M059J (cell line): Measurements from ENCODE around the gene GAL3ST1. TPM values are rescaled to one million over a fixed set of nuclear protein-coding genes. Genes with fewer than 3 reads are reported as not detected.
"Not testable (repeated sequence)": the region's sequence is repeated elsewhere in the genome, so short reads cannot be mapped to it uniquely, and the experiment has no call there.

ENCODE experiments used
- DNase-seq: peaks from one replicate; pipeline ENCODE4 v3.0.0-alpha.2; 2012; ENCODE audit warnings: low read depth
- total RNA-seq: library from RNA; depleted of rRNA; stranded (reverse); fragments of >200 nt; shearing (Covaris generic); gene quantifications from 2 replicates; pipeline ENCODE4 v1.2.3, GENCODE V29; 2014

Gene GAL3ST1
- total RNA-seq, 1 experiment from 2014 or later, result not detected

DNA sequence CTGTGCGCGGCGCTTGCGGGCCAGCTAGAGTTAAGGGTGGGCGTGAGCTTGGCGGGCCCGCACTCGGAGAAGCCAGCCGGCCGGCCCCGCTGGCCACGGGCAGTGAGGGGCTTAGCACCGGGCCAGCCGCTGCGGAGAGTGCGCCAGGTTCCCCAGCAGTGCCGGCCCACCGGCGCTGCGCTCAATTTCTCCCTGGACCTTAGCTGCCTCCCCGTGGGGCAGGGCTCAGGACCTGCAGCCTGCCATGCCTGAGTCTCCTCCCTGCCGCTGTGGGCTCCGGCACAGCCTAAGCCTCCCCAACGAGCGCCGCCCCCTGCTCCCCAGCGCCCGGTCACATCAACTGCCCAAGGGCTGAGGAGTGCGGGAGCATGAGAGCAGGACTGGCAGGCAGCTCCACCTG is 22.4 kb upstream of the GAL3ST1 start:
- no peak for DNase-seq

DNA sequence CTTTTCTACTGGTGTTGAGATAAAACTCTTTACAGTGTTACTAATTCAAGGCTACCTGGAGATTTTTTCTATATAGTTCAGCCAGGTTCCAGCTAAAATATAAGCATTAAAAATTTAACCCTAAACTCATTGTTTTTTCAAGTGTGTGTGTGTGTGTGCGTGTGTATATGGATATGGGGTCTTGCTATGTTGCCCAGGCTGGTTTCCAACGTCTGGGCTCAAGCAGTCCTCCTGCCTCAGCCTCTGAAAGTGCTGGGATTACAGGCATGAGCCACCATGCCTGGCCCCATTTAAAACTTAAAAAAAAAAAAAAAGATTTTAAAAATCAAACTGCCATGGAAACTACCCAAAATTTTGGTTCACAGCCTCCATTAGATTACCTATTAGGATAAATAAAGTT is 21.7 kb upstream of the GAL3ST1 start:
- no peak for DNase-seq

DNA sequence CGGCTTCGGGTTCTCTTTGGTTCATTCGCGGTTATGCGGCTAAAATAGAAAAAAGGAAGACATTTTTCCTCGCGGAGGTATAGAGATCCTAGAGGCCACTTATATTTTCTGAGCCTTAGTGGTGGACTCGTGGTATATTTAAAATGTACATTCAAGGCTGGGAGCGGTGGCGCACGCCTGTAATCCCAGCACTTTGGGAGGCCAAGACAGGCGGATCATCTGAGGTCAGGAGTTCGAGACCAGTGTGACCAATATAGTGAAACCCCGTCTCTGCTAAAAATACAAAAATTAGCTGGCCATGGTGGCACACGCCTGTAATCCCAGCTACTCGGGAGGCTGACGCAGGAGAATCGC is 17.9 kb upstream of the GAL3ST1 start:
- not testable (repeated sequence) for DNase-seq

DNA sequence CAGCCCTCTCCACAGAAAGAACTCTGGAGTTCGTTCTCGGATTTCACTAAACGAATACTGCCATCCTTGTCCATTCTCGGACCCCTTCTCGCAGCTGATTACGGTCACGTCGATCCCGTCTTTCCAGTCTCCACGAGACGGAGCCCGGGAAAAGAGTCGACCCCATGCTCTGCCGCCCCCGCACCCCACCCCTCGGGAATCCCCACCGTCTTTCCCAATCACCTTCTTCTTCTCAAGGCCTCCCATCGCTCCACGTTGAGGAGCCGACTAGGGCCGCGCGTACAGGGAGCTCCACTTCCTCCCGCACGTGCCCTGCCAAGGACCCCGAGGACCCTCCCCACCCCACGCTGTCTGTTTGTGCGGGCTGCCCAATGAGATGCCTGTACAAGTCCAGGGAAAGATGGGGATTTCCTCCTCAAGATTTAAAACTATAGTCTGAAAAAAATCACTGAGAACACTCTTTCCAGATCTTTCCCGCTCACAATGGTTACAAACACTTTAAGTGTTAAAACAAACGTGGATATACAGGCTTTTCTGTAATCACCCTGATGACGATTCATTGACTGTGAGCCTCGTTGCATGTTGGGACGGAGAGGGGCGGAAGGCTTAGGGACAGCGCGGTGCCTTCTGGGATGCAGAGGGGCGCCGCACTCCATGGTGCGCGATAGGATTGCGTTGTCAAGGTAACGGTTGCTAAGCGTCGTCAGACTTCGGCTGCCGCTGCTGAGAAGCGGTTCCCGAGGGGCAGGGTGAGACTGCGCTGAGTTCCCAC is 17.3 kb upstream of the GAL3ST1 start, which contains the start of gene PES1:
PES1 (minus strand) TSS at position 323 of the 772 bp plus-strand sequence; CDS start at position 246, 77 bp downstream.
- DNase-seq, result peak; percentile 95

DNA sequence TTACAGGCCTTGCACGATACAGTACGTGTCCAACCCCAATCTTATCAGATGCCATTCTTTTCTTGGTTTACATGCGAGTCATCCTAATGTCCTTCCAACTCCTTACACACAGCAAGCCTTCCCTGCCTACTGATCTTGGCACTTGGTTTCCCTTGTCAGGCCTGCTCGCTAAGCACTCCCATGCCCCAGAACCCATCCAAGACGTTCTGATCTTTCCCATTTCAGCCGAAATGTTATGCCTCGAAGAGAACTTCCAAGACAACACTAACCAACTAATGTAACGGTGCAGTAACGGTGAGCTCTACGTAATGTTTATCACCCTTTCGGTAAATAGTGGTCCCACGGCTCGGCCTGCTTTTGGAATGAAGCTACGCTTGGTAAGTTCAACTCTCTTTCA is 16.7 kb upstream of the GAL3ST1 start:
- peak; percentile 19 for DNase-seq

DNA sequence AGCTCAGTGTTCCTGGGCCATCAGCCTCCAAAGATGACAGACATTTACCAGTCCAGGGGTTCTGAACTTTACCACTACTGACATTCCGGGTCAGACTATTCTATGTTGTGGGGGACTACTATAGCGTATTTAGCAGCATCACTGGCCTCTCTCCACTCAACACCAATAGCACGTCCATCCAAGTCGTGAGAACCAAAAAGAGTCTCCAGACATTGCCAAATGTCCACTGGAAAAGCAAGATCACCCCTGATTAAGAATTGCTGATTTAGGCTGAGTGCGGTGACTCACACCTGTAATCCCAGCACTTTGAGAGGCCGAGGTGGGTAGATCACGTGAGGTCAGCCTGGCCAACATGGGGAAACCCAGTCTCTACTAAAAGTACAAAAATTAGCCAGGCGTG is 11.9 kb upstream of the GAL3ST1 start:
- no peak for DNase-seq

DNA sequence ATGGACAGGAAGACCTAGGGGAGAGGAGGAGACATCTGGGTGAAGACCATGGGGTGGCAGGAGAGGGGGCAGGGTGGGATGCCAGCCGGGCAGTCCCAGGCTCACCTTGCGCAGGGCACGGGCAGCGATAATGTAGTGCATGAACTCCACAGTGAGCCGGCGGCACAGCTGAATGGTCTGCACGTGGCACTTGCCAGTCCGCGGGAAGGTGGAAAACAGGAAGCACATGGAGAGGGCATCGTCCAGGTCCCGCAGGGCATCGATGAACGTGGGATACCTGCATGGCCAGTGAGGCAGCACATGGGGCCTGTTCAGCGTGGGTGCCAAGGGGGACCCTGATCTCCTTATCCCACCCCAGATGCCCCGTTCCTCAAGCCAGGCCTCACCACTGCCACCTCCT is 10.0 kb upstream of the GAL3ST1 start:
- DNase-seq, result no peak

DNA sequence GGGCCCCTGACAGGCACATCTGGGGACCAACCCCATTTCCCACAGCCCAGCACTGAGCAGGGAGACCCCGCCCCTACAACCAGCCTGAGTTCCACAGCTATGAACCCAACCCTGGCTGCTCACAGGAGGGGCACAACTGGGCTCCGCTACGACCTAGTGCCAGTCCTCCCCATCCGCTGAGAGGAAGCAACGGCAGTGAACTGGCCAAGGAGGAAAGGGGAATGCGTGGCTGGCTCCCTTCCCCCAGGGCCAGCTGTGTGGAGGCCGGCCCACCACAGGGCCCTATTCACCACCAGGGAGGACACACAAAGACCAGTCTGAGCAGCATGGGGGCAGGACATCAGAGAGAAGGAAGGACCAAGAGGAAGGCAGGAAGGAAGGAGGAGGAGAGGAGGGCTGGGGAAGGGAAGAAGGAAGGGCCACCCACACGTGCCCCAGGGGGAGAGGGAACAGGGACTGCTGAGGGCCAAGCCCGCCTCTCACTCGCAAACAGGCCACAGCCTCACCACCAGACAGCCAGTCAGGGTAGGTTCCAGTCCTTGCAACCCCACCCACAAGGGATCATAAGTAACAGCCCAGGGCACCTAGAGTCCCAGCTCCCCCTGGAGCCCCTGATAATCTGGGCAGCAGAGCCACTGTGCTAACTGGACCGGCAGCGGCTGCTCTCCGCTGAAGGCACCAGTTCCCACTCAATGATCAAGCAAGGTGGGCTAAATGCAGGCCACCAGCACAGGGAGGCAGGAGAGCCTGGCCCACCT is 8.5 kb upstream of the GAL3ST1 start:
- no peak for DNase-seq

DNA sequence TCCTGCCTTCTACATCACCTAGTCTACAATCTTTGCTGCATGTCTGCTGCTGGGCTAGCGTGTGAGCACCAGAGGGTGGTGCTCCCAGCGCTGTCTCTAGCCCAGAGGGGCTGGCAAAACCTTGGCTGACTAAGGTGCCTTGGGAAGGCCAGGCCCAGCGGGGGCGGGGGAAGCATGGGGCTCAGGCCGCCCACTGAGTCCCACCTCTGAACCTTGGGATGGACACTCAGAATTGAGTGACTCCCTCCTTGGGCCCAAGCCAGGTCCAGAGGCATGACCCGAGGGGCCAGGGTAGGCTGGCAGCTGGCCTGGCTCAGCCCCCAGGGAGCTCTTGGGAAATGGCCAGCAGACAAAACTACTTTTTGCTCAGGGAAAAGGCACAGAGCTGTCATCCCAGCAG is 7.6 kb upstream of the GAL3ST1 start:
- DNase-seq, result no peak

DNA sequence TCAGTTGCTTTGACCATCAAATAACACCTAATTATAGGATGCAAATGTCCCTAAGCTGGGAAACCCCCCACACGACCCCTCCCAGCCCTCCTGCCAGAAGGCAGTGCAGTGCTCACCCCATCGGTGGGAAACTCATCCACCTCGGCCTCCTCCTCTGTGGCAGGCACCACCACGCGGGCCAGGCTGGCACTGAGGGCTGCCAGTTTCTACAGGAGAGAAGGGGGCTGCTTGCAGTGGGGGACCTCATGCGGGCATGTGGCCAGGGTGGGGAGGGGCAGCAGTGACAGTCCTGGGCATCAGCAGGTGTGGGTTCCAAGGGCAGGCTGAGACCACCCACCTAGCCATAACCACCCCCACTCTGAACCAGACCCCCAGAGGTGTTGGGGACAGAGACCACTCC is 6.4 kb upstream of the GAL3ST1 start:
- DNase-seq, result no peak

DNA sequence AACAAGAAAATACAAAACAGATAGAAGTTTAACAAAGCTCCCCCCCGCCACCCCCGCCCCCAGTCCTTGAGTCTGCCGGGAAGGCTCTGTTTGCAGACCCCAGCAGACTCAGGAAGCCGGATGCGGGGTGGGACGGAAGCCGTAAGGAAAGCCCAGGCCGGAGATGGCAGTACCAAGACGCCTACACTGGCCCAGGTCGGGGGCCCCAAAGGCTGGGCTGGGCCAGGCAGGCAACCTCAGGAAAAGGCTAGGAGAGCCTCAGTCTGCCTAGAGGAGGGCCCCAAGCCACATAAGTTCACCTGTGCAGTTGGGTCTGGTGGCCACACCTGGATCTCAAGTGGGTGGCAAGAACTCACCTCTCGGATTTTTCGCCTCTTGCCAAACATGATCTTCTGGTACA is 4.0 kb upstream of the GAL3ST1 start:
- no peak for DNase-seq

DNA sequence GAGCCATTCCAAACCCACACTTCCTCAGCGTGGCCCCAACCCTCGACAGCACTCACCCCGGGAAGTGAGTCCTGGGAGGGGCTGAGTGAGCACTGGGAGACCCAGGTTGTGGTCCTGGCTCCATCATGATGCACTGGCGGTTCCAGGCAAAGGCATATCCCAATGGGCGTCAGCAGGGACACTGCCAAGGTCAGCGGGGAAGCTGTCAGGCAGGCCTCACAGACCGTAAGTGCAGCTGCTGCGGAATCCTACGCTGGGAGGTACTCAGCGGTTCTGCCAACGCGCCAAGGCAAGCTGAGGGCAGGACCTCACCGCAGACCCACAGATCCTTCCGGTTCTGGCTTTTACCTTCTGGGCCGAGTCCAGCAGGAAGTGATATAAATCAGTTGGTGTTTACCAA is 1.4 kb upstream of the GAL3ST1 start:
- DNase-seq, result no peak

DNA sequence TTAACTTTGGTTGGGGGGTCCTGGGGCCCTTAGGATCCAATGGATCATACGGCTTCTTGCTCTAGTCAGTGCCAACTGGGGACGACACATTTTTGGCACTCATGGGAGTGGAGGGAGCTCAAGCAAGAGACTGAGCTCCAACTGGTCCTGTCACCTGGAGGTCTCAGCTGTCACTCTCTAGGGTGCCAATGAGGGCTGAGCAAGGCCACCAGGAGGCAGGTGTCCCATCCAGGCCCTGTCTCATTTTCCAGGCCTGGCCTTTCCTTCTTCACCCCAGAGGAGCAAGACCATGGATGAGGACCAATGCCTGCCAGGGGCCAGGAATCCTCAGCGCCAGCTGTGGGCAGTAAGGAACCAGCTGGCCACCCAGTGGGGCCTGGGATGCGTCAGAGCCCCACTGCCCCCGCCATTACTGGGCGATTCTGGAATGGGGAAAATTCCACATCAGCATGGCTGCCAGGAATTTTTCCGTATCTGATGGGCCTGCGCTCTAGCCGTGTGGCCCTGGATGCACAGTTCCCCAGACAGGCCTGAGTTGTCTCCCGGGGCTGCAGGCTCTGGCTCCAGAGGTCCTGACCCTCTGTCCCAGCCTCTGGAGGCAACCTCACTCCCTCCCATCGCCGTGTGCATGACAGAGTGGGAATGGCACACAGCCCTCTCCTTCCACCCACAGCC is 669 bp upstream of the GAL3ST1 start:
- DNase-seq, result peak; percentile 22

DNA sequence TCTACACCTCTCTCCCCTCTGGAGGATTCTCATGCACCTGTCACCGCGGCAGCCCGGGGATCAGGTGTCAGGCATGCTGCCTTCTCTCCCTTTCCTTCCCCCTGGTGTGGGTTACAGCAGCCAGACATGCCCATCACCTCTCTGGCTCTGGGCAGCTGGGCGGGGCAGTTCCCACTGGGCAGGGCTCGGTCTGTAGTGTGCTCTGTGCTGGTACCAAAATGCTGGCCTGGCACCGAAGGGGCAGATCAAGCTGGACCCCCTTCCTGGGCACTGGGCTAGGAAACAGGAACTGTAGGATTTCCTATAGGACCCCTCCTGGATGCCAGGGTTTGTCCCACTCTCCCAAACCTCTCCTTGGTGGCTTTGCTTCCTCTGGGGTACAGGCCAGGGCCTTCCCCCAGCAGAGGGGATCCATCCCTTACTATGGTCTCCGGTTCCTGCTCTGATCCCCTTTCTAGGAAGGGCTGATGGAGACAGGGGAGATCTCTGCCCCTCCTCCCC is 821 bp downstream of the GAL3ST1 start:
- no peak for DNase-seq

DNA sequence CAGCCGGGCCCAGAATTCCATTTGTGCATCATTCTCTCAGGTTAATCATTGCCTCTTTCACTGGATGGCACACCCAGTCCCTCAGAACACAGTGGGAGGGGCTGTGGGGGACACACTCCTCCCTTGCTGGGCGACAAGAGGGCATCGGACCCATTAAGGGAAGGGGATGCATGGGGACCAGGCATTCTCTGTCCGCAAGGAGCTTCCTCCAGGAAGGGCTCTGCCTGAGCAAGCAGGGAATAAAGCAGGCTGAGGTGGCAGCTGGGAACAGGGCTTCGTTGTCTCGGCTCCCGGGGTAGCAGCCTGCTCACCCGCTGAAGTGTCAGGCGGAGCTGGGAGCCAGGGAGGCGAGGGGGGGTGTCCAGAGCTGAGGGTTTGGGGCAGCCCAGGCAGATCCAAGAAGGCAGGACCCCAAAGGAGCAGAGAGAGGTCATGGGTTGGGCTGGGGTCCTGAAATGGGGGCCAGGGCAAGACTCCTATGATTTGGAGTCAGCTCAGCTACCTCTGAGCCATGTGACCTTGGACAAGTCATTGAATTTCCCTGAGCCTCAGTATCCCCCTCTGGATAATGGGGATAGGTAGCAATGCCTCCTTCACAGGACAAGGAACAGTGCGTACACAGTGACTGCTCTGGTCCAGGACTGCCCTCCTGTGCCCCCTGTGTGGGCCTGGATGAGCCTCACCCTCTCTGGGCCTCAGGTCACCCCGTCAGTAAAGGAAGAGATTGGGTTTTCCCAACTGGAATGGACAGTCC is 1.4 kb downstream of the GAL3ST1 start:
- DNase-seq, result no peak

DNA sequence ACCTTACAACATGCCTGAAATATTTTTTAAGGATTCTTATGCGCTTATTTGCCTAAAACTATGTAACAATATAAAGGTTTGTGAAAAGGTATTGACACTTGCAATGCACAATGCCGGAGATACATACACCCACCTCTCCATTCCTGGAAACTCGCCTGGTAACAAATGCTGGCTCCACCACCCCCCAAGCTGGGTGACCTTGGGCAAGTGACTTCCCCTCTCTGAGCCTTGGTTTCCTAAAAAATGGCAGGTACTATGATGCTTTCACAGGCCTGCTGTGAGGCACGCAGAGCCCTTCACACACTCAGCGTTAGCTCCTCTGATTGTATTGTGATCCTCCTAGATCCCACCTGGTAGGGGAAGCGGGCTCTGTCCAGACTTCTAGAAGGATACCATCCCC is 2.3 kb downstream of the GAL3ST1 start:
- DNase-seq, result no peak

DNA sequence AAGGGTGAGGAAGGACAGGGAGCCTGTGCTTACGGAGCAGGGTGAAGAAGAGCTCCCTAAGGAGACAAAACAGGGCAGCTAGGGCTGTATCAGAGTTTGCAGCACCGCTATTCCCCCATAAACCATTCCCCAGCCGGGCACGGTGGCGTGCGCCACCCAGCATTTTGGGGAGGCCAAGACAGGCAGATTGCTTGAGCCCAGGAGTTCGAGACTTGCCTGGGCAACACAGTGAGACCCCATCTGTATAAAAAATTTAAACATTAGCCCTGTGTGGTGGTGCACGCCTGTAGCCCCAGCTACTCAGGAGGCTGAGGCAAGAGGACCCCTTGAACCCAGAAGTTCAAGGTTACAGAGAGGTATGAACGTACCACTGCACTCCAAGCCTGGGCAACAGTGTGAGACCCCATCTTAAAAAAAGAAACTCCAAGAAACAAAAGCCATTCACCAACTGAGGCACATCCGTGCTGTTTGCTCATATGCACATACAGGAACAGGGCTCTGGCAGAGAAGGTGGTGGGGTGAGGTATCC is 4.7 kb downstream of the GAL3ST1 start:
- no peak for DNase-seq

DNA sequence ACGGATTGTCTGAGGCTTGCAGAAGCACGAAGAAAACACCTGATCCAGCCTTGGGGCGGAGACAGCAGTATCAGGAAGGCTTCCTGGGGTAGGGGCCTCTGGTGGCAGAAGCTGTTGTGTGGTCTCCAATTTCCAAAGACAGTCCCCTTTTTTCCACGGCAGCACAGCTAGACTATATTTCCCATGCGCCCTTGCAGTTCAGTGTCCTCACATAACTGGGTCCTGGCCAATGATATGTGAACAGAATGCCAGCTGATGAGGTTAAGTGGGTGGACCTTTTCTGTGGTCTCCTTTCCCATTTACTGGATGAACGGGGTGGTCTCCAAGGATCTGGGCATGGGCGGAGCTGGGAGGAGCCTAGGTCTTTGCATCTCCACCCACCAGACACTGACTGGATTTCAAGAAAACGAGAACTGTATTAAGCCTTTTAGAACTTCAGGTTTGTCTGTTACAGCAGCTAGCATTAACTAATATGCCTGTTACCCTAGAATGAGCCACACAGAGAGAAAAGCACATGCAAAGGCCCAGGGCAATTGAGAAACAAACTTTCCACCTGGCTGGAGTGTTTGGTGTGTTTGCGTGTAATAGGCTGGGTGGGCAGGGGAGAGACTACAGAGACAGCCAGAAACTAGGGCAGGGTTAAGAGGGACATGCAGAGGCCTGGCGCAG is 6.2 kb downstream of the GAL3ST1 start:
- no peak for DNase-seq

DNA sequence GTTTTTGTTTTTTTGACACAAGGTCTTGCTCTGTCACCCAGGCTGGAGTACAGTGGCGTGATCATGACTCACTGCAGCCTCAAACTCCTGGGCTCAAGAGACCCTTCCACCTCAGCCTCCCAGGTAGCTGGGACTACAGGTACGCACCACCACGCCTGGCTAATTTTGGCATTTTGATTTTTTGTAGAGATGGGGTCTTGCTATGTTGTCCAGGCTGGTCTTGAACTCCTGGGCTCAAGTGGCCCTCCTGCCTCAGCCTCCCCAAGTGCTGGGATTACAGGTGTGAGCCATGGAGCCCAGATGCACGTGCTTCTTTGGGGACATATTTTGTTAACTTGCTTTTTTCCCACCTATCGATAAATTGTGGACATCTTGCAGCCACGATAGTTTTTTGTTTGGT is 7.2 kb downstream of the GAL3ST1 start:
- DNase-seq, result not testable (repeated sequence)

DNA sequence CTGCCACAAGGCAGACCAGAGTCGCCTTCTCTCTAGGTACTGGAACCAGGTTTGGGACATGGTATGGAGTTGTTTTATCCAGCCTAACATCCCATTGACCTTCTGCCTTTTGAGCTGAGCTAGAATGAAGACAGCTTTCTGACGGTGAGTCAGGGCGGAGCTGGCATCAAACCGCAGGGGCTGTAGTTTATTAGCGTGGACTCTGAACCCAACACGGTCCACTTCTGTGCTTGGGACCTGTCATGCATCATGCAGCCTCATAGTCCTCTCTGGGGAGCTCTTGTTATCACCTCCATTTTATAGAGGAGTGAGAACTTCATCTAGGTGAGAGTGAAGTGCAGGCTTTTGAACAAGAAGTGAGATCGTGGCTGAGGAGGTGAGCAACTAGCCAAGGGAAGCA is 8.3 kb downstream of the GAL3ST1 start:
- DNase-seq, result peak; percentile 40

DNA sequence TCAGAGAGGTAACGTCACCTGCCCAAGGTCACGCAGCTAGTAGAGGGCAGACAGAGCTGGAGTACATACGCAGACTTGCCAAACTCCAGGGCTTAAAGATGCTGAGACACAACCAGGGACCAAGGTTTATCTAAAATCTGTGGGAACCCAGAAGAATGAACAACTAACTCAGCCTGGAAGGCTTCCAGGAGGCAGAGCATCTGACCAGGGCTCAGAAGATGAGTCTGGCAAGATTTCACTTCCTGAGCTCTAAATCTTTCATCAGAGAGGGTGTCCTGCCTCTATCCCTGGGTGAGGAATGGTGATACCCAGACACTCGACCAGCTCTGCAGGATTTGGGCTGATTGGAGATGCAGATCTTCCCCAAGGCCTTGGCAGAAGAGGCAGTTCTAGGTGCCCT is 9.1 kb downstream of the GAL3ST1 start:
- peak; percentile 57 for DNase-seq
